NT2/D1 (cell line): ENCODE measurements around the gene SMAP2.

Experiments used
- SUZ12 ChIP-seq: IDR thresholded peaks from 2 replicates; pipeline ENCODE4 v1.6.1; 2011; ENCODE audit not compliant: insufficient read length, insufficient read depth; ENCODE audit errors: extremely low read depth
- YY1 ChIP-seq: IDR thresholded peaks from 2 replicates; pipeline ENCODE4 v1.6.1; 2011; ENCODE audit not compliant: insufficient read length, insufficient read depth
- ZNF274 ChIP-seq: IDR thresholded peaks from 2 replicates; pipeline ENCODE4 v1.6.1; 2011; ENCODE audit warnings: mild to moderate bottlenecking, low read depth, low read length

GRCh38 chr1:40357625-40358024 lies 15.9 kb upstream of the SMAP2 start:
- no peak for TF ChIP-seq SUZ12
- TF ChIP-seq YY1: no peak
- no peak for TF ChIP-seq ZNF274
